ENCODE measurements around the gene MSRB1.

MSRB1 gene

DNA sequence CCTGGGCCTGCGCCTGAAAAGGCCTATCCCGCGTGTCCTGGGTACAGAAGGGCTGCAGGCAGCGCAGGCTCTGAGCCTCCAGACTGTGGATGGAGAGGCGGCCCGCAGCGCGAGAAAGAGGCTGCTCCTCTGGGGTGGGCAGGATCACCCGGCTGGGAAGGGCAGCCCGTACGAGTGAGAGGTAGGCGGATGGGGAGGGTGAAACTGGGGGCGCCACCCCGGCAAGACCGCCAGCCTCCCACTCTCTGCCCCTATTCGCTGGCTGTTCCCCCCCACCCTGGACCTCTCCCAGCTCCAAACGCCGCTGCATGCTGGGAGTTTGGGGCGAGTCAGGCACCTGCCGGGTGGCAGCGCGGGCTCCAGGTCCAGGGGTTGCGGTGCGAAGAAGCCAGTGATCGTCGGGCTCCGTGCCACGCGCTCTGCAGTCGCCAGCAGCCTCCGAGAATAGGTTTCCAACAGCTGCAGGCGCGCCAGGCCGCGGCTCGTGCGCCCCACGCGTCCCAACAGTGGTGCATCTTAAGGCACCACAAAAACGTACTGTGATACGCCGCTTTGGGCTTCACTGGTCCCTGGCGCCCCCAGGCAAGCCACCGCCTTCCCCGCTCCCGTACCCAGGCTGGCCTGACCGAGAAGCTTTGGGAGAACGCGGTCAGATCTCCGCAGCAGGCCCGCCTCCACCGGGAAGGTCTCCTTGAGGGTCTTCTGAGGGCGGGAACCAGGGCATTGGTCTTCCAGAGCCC, 37.2 kb upstream of the MSRB1 start:
- DNase-seq, result peak; percentile 44

DNA sequence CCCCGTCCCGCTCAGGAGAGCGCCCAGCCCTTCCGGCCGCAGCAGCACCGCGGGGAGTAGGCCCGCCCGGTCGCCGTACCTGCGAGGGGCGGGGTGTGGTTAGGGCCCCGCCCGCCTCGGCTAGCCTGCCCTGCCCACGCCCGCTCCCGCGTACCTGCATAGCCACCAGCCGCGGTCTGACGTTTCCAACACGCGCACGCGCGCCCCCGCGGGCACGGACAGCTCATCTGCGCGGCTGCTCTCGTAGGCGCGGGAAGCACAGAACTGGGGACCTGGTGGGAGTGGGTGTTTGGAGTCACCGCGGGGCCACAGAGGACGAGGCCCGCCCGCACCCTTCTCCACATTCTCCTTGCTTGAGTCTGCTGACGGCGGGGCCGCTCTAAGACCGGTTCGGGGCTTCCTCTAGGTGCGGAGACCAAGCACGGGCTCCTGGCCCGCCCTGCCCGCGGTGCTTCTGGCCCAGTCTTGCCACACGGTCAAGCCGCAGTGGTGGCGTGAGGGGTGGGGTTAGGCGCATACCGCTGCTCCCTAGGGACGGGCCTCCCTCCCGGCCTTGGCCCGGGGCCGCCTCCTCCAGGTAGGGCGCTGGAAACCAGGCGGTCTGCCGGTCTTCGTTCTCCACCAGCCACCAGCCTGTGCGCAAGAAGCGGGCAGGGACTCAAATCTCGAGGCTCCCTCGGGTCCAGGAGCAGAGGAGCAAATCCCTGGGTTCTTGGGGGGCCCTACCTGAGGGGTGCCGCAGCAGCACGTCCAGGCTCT, 36.5 kb upstream of the MSRB1 start:
- peak; percentile 53 for DNase-seq

DNA sequence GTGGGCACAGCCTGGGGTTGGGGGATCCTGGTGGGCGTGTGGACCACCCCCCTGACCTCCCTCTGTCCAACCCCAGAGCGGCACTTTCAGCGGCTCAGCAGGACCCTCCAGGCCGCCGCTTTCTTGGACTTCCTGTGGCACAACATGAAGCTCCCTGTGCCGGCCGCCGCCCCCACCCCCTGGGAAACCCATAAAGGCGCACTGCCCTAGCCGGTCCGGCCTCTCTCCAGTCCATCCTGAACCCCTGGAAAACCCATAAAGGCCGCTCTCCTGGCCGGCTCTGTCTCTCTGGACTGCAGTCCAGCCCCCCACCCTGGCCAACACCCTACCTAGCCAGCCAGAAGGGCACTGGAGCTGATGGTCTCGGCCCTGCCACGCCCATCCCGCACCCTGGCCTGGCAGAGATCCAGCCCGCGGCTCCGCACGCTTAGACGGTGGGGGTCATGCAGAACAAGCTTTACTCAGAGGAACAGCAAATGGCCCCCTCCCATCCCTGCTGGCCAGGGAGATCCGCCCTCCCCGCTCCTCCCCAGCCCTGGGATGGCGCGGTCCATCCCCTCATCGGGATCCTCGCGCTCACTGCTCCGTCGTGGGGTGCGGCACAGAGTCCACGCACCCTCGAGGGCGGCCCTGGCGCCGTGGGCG, 35.6 kb upstream of the MSRB1 start:
- no peak for DNase-seq

GRCh38 chr16:1977875-1978268, 34.9 kb upstream of the MSRB1 start:
- no peak for DNase-seq

DNA sequence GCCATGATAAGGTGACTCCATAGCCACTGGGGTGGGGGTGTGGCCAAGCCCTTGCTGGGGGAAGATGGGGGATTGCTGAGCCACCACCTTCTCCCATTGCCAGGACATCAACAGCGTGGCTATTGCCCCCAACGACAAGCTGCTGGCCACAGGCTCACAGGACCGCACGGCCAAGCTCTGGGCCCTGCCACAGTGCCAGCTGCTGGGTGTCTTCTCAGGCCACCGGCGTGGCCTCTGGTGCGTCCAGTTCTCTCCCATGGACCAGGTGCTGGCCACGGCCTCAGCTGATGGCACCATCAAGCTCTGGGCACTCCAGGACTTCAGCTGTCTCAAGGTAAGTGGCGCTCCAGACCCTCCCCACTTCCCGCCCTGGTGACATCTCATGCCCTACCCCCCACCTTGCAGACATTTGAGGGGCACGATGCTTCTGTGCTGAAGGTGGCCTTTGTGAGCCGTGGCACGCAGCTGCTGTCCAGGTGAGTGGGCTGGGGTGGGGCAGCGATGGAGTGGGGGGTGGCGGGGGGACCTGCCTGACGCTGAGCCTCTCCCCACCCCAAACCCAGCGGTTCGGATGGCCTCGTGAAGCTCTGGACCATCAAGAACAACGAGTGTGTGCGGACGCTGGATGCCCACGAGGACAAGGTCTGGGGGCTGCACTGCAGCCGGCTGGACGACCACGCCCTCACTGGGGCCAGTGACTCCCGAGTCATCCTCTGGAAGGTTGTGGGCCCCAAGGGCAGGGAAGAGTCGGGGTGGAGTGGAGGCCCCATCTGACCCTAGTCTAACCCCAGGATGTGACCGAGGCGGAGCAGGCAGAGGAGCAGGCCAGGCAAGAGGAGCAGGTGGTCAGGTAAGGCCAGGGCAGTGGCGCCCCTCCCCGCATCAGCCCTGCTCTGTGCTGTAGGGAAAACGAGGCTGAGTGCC, 34.2 kb upstream of the MSRB1 start:
- no peak for DNase-seq

- no peak for DNase-seq
These were observed 33.2 kb upstream of the MSRB1 start for GRCh38 chr16:1976216-1976520.

- no peak for DNase-seq
These were observed 32.6 kb upstream of the MSRB1 start for GRCh38 chr16:1975432-1976215.

DNA sequence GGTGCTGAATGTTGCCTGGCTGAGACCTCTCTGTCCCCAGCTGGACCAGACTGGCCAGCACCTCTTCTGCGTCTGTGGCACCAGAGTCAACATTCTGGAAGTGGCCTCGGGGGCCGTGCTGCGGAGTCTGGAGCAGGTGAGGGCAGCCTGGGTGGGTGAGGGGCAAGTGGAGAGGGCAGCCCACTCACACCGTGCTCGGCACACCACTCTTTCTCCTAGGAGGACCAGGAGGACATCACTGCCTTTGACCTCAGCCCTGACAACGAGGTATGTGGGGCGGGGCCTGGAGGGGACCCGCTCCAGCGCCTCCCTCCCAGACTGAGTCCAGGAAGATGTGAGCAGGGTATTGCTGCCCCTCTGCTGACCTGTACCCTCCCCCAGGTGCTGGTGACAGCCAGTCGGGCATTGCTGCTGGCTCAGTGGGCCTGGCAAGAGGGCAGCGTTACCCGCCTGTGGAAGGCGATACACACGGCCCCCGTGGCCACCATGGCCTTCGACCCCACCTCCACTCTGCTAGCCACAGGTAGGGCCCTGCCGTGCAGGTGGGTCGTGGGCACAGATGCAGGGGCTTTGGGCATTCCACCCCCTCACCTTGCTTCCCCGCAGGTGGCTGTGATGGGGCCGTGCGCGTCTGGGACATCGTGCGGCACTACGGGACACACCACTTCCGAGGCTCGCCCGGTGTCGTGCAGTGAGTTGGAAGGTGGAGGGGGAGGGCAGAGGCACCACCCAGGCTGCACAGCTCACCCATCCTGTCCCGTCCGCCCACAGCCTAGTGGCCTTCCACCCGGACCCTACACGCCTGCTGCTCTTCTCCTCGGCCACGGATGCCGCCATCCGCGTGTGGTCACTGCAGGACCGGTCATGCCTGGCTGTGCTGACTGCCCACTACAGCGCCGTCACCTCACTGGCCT, 31.4 kb upstream of the MSRB1 start:
- DNase-seq, result no peak

GRCh38 chr16:1973461-1974156, 30.6 kb upstream of the MSRB1 start:
- no peak for DNase-seq

- no peak for DNase-seq
These were observed 29.5 kb upstream of the MSRB1 start for GRCh38 chr16:1972490-1972877.

DNA sequence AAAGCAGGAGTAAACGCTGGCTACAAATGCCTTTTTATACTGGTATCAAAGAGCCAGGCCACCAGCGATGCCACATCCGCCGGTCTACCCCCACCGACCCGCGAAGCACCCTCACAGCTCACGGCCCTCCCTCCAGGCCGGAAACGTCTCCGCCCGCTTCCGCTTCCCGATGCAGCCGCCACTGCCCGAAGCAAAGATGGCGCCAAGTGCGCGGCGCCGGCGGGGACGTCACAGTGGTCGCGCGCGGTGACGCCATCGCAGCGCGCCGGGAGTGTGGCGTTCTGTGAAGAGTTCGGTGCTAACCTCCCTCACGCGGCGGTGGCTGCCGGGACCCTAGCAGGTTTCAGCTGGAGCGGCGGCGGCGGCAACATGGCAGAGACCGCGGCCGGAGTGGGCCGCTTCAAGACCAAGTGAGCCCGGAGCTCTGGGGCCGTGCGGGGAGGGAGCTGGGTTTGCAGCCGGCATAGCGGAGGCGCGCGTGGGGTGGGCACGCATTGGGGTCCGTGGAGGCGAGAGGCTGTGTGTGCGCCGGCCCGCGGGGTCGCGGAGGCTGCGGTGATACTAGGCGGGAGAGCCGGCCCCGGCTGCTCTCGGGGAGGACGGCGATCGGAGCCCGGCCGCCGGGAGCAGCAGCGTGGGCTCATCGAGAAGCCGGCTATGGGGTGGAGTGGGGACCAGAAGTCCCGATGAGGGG, 28.9 kb upstream of the MSRB1 start, which contains the start of gene TBL3:
TBL3 (plus strand) TSS at position 258 of the 694 bp plus-strand sequence; CDS start at position 370, 112 bp downstream.
- DNase-seq, result peak; percentile 95

DNA sequence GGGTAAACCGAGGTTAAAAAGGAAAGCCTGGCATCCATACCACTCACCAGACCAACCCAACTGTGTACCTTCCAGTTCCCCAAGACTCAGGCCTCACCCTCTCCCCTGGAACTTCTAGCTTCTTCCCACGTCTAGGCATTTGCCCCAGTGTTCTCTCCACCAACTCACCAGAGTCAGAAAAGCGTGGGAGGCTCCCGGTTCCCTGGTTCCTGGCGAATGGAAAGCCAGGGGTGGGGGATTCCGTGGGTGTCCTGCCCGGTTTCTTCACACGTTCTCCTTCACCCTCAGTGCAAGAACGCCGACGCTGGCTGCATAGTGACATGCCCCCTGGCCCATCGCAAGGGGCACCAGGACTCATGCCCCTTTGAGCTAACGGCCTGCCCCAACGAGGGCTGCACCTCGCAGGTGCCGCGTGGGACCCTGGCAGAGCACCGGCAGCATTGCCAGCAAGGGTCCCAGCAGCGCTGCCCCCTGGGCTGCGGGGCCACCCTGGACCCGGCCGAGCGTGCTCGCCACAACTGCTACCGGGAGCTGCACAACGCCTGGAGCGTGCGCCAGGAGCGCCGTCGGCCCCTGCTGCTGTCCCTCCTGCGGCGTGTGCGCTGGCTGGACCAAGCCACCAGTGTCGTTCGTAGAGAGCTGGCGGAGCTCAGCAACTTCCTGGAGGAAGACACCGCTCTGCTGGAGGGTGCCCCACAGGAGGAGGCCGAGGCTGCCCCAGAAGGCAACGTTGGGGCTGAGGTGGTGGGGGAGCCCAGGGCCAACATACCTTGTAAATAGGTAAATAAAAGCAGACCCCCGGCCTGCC, 25.4 kb upstream of the MSRB1 start:
- DNase-seq, result no peak

DNA sequence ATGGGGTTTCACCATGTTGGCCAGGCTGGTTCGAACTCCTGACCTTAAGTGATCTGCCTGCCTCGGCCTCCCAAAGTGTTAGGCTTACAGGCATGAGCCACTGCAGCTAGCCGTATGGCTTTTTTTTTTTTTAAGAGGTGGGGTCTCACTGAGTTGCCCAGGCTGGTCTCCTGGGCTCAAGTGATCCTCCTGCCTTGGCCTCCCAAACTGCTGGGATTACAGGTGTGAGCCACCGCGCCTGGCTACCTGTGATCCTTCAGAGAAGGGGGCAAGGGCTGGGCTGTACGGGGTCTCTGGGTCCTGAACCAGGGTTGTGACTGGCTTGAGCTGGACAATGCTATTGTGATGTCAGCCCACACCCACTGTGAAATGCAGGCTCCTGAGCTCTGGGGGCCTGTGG, 23.5 kb upstream of the MSRB1 start, which contains the start of gene RNF151:
RNF151 (plus strand) TSS at position 397 of the 400 bp plus-strand sequence. CDS start 26 bp downstream, outside the sequence.
- DNase-seq, result no peak

GRCh38 chr16:1965396-1966001, 22.5 kb upstream of the MSRB1 start:
- no peak for DNase-seq

GRCh38 chr16:1964506-1965395, 21.8 kb upstream of the MSRB1 start, which contains the start of gene RPS2:
RPS2 (minus strand) TSS chr16:1964826; CDS start chr16:1964625, 201 bp downstream.
- peak; percentile 96 for DNase-seq

DNA sequence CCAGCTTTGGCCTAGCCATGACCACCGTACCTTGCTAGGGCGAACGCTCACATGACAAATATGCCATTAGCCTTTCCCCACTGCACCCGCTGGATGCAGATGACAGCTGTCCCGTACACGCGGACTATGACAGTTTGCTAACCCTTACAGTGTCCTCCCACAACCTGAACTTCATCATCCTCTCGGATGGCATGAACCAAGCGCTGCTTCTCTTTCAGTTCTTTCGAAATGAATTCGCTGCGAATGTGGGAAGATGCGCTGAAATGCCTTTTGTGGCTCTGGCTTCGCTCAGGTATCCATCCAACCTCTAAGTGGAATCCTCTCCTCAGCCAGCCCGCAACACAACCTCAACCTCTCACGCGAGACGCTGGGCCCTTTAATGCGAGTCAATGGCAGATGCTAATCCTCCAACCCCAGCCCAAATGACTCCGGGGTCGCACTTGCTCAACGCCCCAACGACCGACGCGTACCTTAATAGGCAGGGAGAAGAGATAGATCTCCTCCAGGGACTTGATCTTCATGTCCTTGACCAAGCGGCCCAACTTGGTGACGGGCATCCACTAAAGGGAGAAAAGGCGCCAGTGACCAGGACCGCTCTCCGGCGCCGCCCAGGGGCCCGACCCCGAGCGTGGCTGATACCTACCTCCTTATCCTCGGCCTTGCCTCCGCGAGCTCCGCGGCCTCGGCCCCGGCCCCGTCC, 21.0 kb upstream of the MSRB1 start:
- no peak for DNase-seq

Measured in right kidney (tissue), 1 donor.